ENCODE results near the gene INPP5J. TPM values are rescaled to one million over a fixed set of nuclear protein-coding genes. Genes with fewer than 3 reads are reported as not detected.

Gene INPP5J
- polyA plus RNA-seq, 1 donor from 2014 or later, result 3.7 TPM

GRCh38 chr22:31136711-31137110 is 13.9 kb downstream of the INPP5J start:
- no peaks in the 10 kb centered on the region for H3F3A ChIP-seq (ENCODE audit: insufficient read depth, low read length, poor library complexity, severe bottlenecking)
- no peak for TF ChIP-seq SMC3 (conservative IDR thresholded peaks at IDR 0.05; ENCODE audit: poor library complexity)
- no peak for TF ChIP-seq EZH2 (IDR thresholded peaks at IDR 0.05; ENCODE audit: borderline replicate concordance, insufficient read depth, low read length, poor library complexity, severe bottlenecking)
- TF ChIP-seq EP300 (conservative IDR thresholded peaks at IDR 0.05; ENCODE audit: poor library complexity, severe bottlenecking), result no peak
- TF ChIP-seq TAF1 (IDR thresholded peaks at IDR 0.05; ENCODE audit: low read depth), result no peak
- TF ChIP-seq REST (IDR thresholded peaks at IDR 0.05; ENCODE audit: borderline replicate concordance), result no peak
- TF ChIP-seq RAD21 (conservative IDR thresholded peaks at IDR 0.05), result no peak
- TF ChIP-seq CTCF (IDR thresholded peaks at IDR 0.05; ENCODE audit: poor library complexity, severe bottlenecking), result no peak
- no peak for TF ChIP-seq POLR2AphosphoS5 (IDR thresholded peaks at IDR 0.05)
- no peak for TF ChIP-seq MXI1 (conservative IDR thresholded peaks at IDR 0.05; ENCODE audit: poor library complexity, severe bottlenecking)
- H4K20me1 ChIP-seq (ENCODE audit: insufficient read depth), result no peaks in the 10 kb centered on the region
- no peaks in the 10 kb centered on the region for H3K9me2 ChIP-seq (ENCODE audit: insufficient read depth, low read length)
- H3K4me3 ChIP-seq (ENCODE audit: low read length), result no peak overlapping the region
- H3K36me3 ChIP-seq (ENCODE audit: insufficient read depth, low read length), result no peaks in the 10 kb centered on the region
- no peak overlapping the region for H3K27ac ChIP-seq (ENCODE audit: low read length)
- H3K9ac ChIP-seq (ENCODE audit: low read length), result no peak overlapping the region
- H3K9me3 ChIP-seq (ENCODE audit: low read length), result no peaks in the 10 kb centered on the region
- no peak overlapping the region for H3K4me2 ChIP-seq (ENCODE audit: low read length)
- H2AFZ ChIP-seq (ENCODE audit: low read depth, low read length), result no peak overlapping the region
- no peaks in the 10 kb centered on the region for H3K27me3 ChIP-seq (ENCODE audit: insufficient read depth, low read depth, low read length)
- no peaks in the 10 kb centered on the region for H3K79me2 ChIP-seq (replicated peaks; ENCODE audit: insufficient read depth, low read length)

- Histone ChIP-seq H3K27me3 (ENCODE audit: insufficient read depth, low read depth, low read length) (no peaks in the 10 kb centered on the region), H3K9ac (ENCODE audit: low read length) (no peak overlapping the region), H3K27ac (ENCODE audit: low read length) (no peak overlapping the region), H2AFZ (ENCODE audit: low read depth, low read length) (no peak overlapping the region), H3K4me2 (ENCODE audit: low read length) (no peak overlapping the region), H4K20me1 (ENCODE audit: insufficient read depth) (no peaks in the 10 kb centered on the region), H3K79me2 (replicated peaks; ENCODE audit: insufficient read depth, low read length) (no peaks in the 10 kb centered on the region), H3K9me3 (ENCODE audit: low read length) (no peaks in the 10 kb centered on the region), H3F3A (ENCODE audit: insufficient read depth, low read length, poor library complexity, severe bottlenecking) (no peaks in the 10 kb centered on the region), H3K36me3 (ENCODE audit: insufficient read depth, low read length) (no peaks in the 10 kb centered on the region), H3K4me3 (ENCODE audit: low read length) (no peak overlapping the region), H3K9me2 (ENCODE audit: insufficient read depth, low read length) (no peaks in the 10 kb centered on the region)
- no peak for TF ChIP-seq POLR2AphosphoS5 (IDR thresholded peaks at IDR 0.05)
- no peak for TF ChIP-seq REST (IDR thresholded peaks at IDR 0.05; ENCODE audit: borderline replicate concordance)
- no peak for TF ChIP-seq EZH2 (IDR thresholded peaks at IDR 0.05; ENCODE audit: borderline replicate concordance, insufficient read depth, low read length, poor library complexity, severe bottlenecking)
- TF ChIP-seq EP300 (conservative IDR thresholded peaks at IDR 0.05; ENCODE audit: poor library complexity, severe bottlenecking), result no peak
Measured at GRCh38 chr22:31137721-31138120, 15.0 kb downstream of the INPP5J start.
